MM.1S (cell line): ENCODE data around the gene INTS15.
A peak's percentile ranks its signal among the peaks of the same experiment; 100 is the strongest.

Experiments
- DNase-seq: peaks from one replicate; pipeline ENCODE4 v3.0.0-alpha.2; 2015
- H2AFZ ChIP-seq: fragments of 300-600 bp; sonication (generic); 2 replicates; pipeline ENCODE4 v1.6.0; 2016; ENCODE audit warnings: antibody characterized with exemption, low read length
- H3F3A ChIP-seq: fragments of 300-600 bp; sonication (generic); 2 replicates; pipeline ENCODE4 v1.6.1; 2016; ENCODE audit warnings: mild to moderate bottlenecking, antibody characterized with exemption, low read length, moderate library complexity, mixed read lengths; ENCODE audit not compliant: insufficient read depth
- H3K27ac ChIP-seq: fragments of 300-600 bp; sonication (generic); 2 replicates; pipeline ENCODE4 v1.5.1; 2016; ENCODE audit warnings: mild to moderate bottlenecking, low read length
- H3K27me3 ChIP-seq: fragments of 300-600 bp; sonication (generic); replicated peaks from 2 replicates; pipeline ENCODE4 v1.6.0; 2016; ENCODE audit warnings: low read length; ENCODE audit not compliant: insufficient read depth
- H3K36me3 ChIP-seq: fragments of 300-600 bp; sonication (generic); replicated peaks from 2 replicates; pipeline ENCODE4 v1.6.1; 2016; ENCODE audit warnings: mild to moderate bottlenecking, low read length, mixed read lengths; ENCODE audit not compliant: insufficient read depth
- H3K4me1 ChIP-seq: fragments of 300-600 bp; sonication (generic); 2 replicates; pipeline ENCODE4 v1.6.1; 2016; ENCODE audit warnings: low read length, mixed read lengths
- H3K4me2 ChIP-seq: fragments of 300-600 bp; sonication (generic); 2 replicates; pipeline ENCODE4 v1.6.0; 2016; ENCODE audit warnings: low read depth, low read length
- H3K4me3 ChIP-seq: fragments of 300-600 bp; sonication (generic); 2 replicates; pipeline ENCODE4 v1.5.1; 2016; ENCODE audit warnings: low read length, mixed read lengths
- H3K79me2 ChIP-seq: fragments of 300-600 bp; sonication (generic); 2 replicates; pipeline ENCODE4 v1.6.1; 2016; ENCODE audit warnings: mixed run types, low read length, mixed read lengths
- H3K9ac ChIP-seq: fragments of 300-600 bp; sonication (generic); 2 replicates; pipeline ENCODE4 v1.6.1; 2016; ENCODE audit warnings: low read length, mixed read lengths
- H3K9me2 ChIP-seq: fragments of 300-600 bp; sonication (generic); replicated peaks from 2 replicates; pipeline ENCODE4 v1.6.1; 2016; ENCODE audit warnings: mild to moderate bottlenecking, low read length, mixed read lengths; ENCODE audit not compliant: insufficient read depth
- H3K9me3 ChIP-seq: fragments of 300-600 bp; sonication (generic); replicated peaks from 2 replicates; pipeline ENCODE4 v1.6.1; 2016; ENCODE audit warnings: mild to moderate bottlenecking, low read length, mixed read lengths; ENCODE audit not compliant: insufficient read depth
- H4K20me1 ChIP-seq: fragments of 300-600 bp; sonication (generic); 2 replicates; pipeline ENCODE4 v1.6.1; 2016; ENCODE audit warnings: mild to moderate bottlenecking, low read length, moderate library complexity, mixed read lengths; ENCODE audit not compliant: insufficient read depth
- CTCF ChIP-seq: fragments of 300-600 bp; sonication (generic); IDR thresholded peaks from 2 replicates; pipeline ENCODE4 v1.5.1; 2016; ENCODE audit warnings: antibody characterized with exemption, low read length, mixed read lengths
- EZH2 ChIP-seq: fragments of 300-600 bp; sonication (generic); optimal IDR thresholded peaks from 2 replicates; pipeline ENCODE3; 2017; ENCODE audit warnings: low read depth, mild to moderate bottlenecking, antibody characterized with exemption, low read length, mixed read lengths
- EZH2phosphoT487 ChIP-seq: fragments of 300-600 bp; sonication (generic); IDR thresholded peaks from 2 replicates; pipeline ENCODE4 v1.6.1; 2018; ENCODE audit warnings: antibody characterized with exemption, low read length

The INTS15 gene

GRCh38 chr7:6637544-6638229 is 47.9 kb downstream of the INTS15 start:
- no peaks in the 10 kb centered on the region for H3K9me2 ChIP-seq
- H3K4me1 ChIP-seq, result no peaks in the 10 kb centered on the region
- peaks cover 27% of the 10 kb centered on the region for H3K79me2 ChIP-seq
- no peaks in the 10 kb centered on the region for H3K9me3 ChIP-seq
- no peaks in the 10 kb centered on the region for H4K20me1 ChIP-seq
- H3K27ac ChIP-seq, result no peak overlapping the region
- no peaks in the 10 kb centered on the region for H3K27me3 ChIP-seq
- TF ChIP-seq CTCF (peak; percentile 46), EZH2 (no peak)
- peak overlapping the region; percentile 51; the same call in 1 of the 2 replicates for H3K9ac ChIP-seq
- no peaks in the 10 kb centered on the region for H3F3A ChIP-seq
- H3K4me2 ChIP-seq, result peak overlapping the region; percentile 86
- DNase-seq, result peak; percentile 45
- peak overlapping the region; percentile 69 for H3K4me3 ChIP-seq
- H3K36me3 ChIP-seq, result no peaks in the 10 kb centered on the region; the same call in 1 of the 2 replicates
- H2AFZ ChIP-seq, result 0 out of 2 replicates have a peak overlapping the region, but pooled peaks have one; percentile 35

- Histone ChIP-seq H3K9me2 (no peaks in the 10 kb centered on the region), H3K9me3 (no peaks in the 10 kb centered on the region), H3K4me2 (no peak overlapping the region), H3K27ac (no peak overlapping the region), H3K4me3 (no peak overlapping the region), H4K20me1 (no peaks in the 10 kb centered on the region), H3K27me3 (no peaks in the 10 kb centered on the region), H3F3A (no peaks in the 10 kb centered on the region), H3K79me2 (peaks cover 27% of the 10 kb centered on the region), H3K36me3 (no peaks in the 10 kb centered on the region; the same call in 1 of the 2 replicates), H3K4me1 (no peaks in the 10 kb centered on the region), H2AFZ (no peak overlapping the region), H3K9ac (no peak overlapping the region)
- no peak for DNase-seq
- no peak for TF ChIP-seq EZH2
These were observed 49.2 kb downstream of the INTS15 start for GRCh38 chr7:6639032-6639431.

- Histone ChIP-seq H3K4me1 (no peaks in the 10 kb centered on the region), H3K4me2 (no peak overlapping the region), H3K9me3 (no peaks in the 10 kb centered on the region), H3F3A (no peaks in the 10 kb centered on the region), H4K20me1 (no peaks in the 10 kb centered on the region), H3K27ac (no peak overlapping the region), H3K27me3 (no peaks in the 10 kb centered on the region), H2AFZ (no peak overlapping the region), H3K4me3 (no peak overlapping the region), H3K36me3 (peaks cover 2% of the 10 kb centered on the region; the same call in 1 of the 2 replicates), H3K9me2 (no peaks in the 10 kb centered on the region), H3K79me2 (peaks cover 27% of the 10 kb centered on the region), H3K9ac (no peak overlapping the region)
- TF ChIP-seq EZH2, result no peak
- no peak for TF ChIP-seq CTCF
- no peak for TF ChIP-seq EZH2phosphoT487
- no peak for DNase-seq
These were observed 49.8 kb downstream of the INTS15 start for GRCh38 chr7:6639627-6640026.

- H2AFZ ChIP-seq, result no peak overlapping the region
- H3K9ac ChIP-seq, result no peak overlapping the region
- H3K36me3 ChIP-seq, result peaks cover 8% of the 10 kb centered on the region; the same call in 1 of the 2 replicates
- H3K9me3 ChIP-seq, result no peaks in the 10 kb centered on the region
- no peaks in the 10 kb centered on the region for H3K4me1 ChIP-seq
- no peaks in the 10 kb centered on the region for H4K20me1 ChIP-seq
- H3K4me3 ChIP-seq, result no peak overlapping the region
- H3K27ac ChIP-seq, result no peak overlapping the region
- no peaks in the 10 kb centered on the region for H3F3A ChIP-seq
- H3K4me2 ChIP-seq, result no peak overlapping the region
- H3K79me2 ChIP-seq, result peaks cover 27% of the 10 kb centered on the region
- H3K27me3 ChIP-seq, result no peaks in the 10 kb centered on the region
- no peak for DNase-seq
- no peaks in the 10 kb centered on the region for H3K9me2 ChIP-seq
- no peak for TF ChIP-seq EZH2
- TF ChIP-seq EZH2phosphoT487, result no peak
- TF ChIP-seq CTCF, result no peak
These were observed 50.5 kb downstream of the INTS15 start for GRCh38 chr7:6640246-6640721.
